ENCODE data around the gene ANGPTL4. TPM values are rescaled to one million over a fixed set of nuclear protein-coding genes. Genes with fewer than 3 reads are reported as not detected.
A peak's percentile ranks its signal among the peaks of the same experiment; 100 is the strongest.
"Not testable (repeated sequence)": the region's sequence is repeated elsewhere in the genome, so short reads cannot be mapped to it uniquely, and the experiment has no call there.

The ANGPTL4 gene, protein sequence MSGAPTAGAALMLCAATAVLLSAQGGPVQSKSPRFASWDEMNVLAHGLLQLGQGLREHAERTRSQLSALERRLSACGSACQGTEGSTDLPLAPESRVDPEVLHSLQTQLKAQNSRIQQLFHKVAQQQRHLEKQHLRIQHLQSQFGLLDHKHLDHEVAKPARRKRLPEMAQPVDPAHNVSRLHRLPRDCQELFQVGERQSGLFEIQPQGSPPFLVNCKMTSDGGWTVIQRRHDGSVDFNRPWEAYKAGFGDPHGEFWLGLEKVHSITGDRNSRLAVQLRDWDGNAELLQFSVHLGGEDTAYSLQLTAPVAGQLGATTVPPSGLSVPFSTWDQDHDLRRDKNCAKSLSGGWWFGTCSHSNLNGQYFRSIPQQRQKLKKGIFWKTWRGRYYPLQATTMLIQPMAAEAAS
- total RNA-seq (100 to 1,000 TPM in 1 of 4 donors, 10 to 100 TPM in 3; 10.7 to 118 (median 44.7) TPM), polyA plus RNA-seq (100 to 1,000 TPM in 1 of 3 donors, 10 to 100 TPM in 2; 17.2 to 235 (median 19.1) TPM)
- long read RNA-seq, donor 1, transcript ANGPTL4-201 (7 exons, 1,879 nt) = major isoform, 33 of 54 reads
- long read RNA-seq, donor 1, partial matches to known transcripts = 9 of 54 reads
- long read RNA-seq, donor 1, other reads (novel, unspliced or antisense) = 10 of 54 reads
- long read RNA-seq, donor 2, transcript ANGPTL4-202 (6 exons, 1,705 nt) = minor isoform, 7 of 67 reads
- long read RNA-seq, donor 2, transcript ANGPTL4-201 (7 exons, 1,879 nt) = major isoform, 37 of 67 reads
- long read RNA-seq, donor 2, partial matches to known transcripts = 9 of 67 reads
- long read RNA-seq, donor 2, other reads (novel, unspliced or antisense) = 14 of 67 reads

- peak within 1 kb of the TSS; percentile 84 for H3K4me3 ChIP-seq
- peak within 1 kb of the TSS; percentile 93 for H3K27ac ChIP-seq
- H3K9me3 ChIP-seq = no peaks in the 10 kb centered on the region
- ATAC-seq = peak; percentile 50 to 61 (median 58)
- peaks cover 0 to 16% of the 10 kb centered on the region in 2 donors for H3K36me3 ChIP-seq (ENCODE audit: insufficient read depth in 1 of 2, low read depth in 1 of 2)
- peaks cover 56% of the 10 kb centered on the region for H3K4me1 ChIP-seq
- no peaks in the 10 kb centered on the region for H3K27me3 ChIP-seq (ENCODE audit: insufficient read depth in 3 of 3, low read length in 2 of 3)
- DNase-seq = peak; percentile 87 to 89
- intact Hi-C loops (cut with DNase I) = loop anchor here (2.0 to 5.0 kb wide), 2 partner anchors 27 to 83 kb away; partner anchors contain the start of gene RAB11B (in 2 of the 2)
- TF ChIP-seq, protein P1, sequence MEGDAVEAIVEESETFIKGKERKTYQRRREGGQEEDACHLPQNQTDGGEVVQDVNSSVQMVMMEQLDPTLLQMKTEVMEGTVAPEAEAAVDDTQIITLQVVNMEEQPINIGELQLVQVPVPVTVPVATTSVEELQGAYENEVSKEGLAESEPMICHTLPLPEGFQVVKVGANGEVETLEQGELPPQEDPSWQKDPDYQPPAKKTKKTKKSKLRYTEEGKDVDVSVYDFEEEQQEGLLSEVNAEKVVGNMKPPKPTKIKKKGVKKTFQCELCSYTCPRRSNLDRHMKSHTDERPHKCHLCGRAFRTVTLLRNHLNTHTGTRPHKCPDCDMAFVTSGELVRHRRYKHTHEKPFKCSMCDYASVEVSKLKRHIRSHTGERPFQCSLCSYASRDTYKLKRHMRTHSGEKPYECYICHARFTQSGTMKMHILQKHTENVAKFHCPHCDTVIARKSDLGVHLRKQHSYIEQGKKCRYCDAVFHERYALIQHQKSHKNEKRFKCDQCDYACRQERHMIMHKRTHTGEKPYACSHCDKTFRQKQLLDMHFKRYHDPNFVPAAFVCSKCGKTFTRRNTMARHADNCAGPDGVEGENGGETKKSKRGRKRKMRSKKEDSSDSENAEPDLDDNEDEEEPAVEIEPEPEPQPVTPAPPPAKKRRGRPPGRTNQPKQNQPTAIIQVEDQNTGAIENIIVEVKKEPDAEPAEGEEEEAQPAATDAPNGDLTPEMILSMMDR (IDR thresholded peaks at IDR 0.05) = peak; percentile 3
- 0 to 1% (median 1%) methylated on average over 70 to 81 of the region's 81 CpGs for WGBS, 3 donors
Observed at GRCh38 chr19:8363803-8364771, at the start of gene ANGPTL4. ANGPTL4 (plus strand) TSS chr19:8364155; CDS start chr19:8364322, 167 bp downstream.

- Histone ChIP-seq H3K4me1 (peaks cover 14% of the 10 kb centered on the region), H3K36me3 (ENCODE audit: insufficient read depth in 1 of 2, low read depth in 1 of 2) (peaks cover 0 to 77% of the 10 kb centered on the region in 2 donors)
- intact Hi-C loops (cut with DNase I); H3K4me3 ChIP-seq; ATAC-seq; H3K27ac ChIP-seq; H3K9me3 ChIP-seq; H3K27me3 ChIP-seq (ENCODE audit: insufficient read depth in 3 of 3, low read length in 2 of 3): not testable (repeated sequence)
- peak in 1 of 2 donors; percentile 3 for DNase-seq
- 83 to 90% (median 87%) methylated on average over 11 of the region's 11 CpGs for WGBS, 3 donors
Observed at GRCh38 chr19:8314981-8315640, 48.8 kb upstream of the ANGPTL4 start.

- Histone ChIP-seq H3K27ac (no peak overlapping the region), H3K4me1 (peaks cover 16% of the 10 kb centered on the region), H3K4me3 (no peak overlapping the region), H3K36me3 (ENCODE audit: insufficient read depth in 1 of 2, low read depth in 1 of 2) (peaks cover 0 to 63% of the 10 kb centered on the region in 2 donors), H3K9me3 (no peaks in the 10 kb centered on the region), H3K27me3 (ENCODE audit: insufficient read depth in 3 of 3, low read length in 2 of 3) (no peaks in the 10 kb centered on the region)
- DNase-seq = peak in 1 of 2 donors; percentile 36
- no peak for ATAC-seq
- 82 to 87% (median 85%) methylated on average over 14 of the region's 14 CpGs for WGBS, 3 donors
- intact Hi-C loops (cut with DNase I) = no loop called here
- TF ChIP-seq, protein P1 (IDR thresholded peaks at IDR 0.05) = no peak
Observed at GRCh38 chr19:8316351-8317125, 47.4 kb upstream of the ANGPTL4 start.

DNA sequence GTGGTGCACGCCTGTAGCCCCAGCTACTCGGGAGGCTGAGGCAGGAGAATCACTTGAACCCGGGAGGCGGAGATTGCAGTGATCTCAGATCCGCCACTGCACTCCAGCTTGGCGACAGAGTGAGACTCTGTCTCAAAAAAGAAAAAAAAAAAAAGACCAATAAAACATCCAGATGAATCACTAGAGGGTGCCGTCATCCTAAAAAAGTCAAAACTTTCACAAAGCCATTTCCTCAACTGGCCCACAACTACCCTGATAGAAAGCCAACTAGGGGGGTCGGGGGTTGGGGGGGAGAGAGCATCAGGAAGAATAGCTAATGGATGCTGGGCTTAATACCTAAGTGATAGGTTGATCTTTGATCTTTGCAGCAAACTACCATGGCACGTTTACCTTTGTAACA is 45.1 kb upstream of the ANGPTL4 start:
- H3K27ac ChIP-seq; intact Hi-C loops (cut with DNase I); H3K9me3 ChIP-seq; ATAC-seq; H3K27me3 ChIP-seq (ENCODE audit: insufficient read depth in 3 of 3, low read length in 2 of 3); H3K4me3 ChIP-seq; DNase-seq: not testable (repeated sequence)
- H3K4me1 ChIP-seq = peaks cover 28% of the 10 kb centered on the region
- H3K36me3 ChIP-seq (ENCODE audit: insufficient read depth in 1 of 2, low read depth in 1 of 2) = peaks cover 0 to 61% of the 10 kb centered on the region in 2 donors
- WGBS, 3 donors = 82 to 85% (median 83%) methylated on average over 9 of the region's 9 CpGs
